Measurements from ENCODE around the gene ARMC9.

DNA sequence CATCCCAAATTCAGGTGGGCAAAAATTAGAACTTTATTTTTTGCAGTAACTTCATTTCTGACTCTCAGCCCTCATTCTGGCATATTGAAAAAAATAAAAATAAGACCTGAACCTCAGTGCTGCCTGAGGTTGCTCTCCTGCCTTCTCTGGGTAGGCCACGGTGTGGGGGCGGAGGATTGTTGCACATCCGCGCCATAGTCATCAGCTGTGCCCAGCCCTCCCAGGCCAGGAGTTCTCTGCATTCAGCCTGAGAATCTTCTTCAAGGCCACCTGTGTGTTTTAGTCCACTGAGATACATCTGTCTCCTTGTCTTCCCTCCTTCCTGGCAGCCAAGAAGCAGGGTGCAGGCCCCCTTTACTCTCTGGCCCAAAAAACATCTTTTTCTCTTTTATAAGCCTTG is 94.7 kb downstream of the ARMC9 start:
- no peak for TF ChIP-seq CTCF (IDR thresholded peaks at IDR 0.05)
- no peak for TF ChIP-seq EP300 (IDR thresholded peaks at IDR 0.05)
- TF ChIP-seq POLR2A (IDR thresholded peaks at IDR 0.05), result no peak
